Bronchial epithelial cell (primary cell): ENCODE measurements around the gene GFER. TPM values are rescaled to one million over a fixed set of nuclear protein-coding genes. Genes with fewer than 3 reads are reported as not detected.

Experiments
- DNase-seq: peaks from one replicate; pipeline ENCODE4 v3.0.0-alpha.2; 2010; ENCODE audit warnings: low read depth
- FAIRE-seq: peaks from 2 replicates; lab custom pipeline; 2011; peaks lifted over from hg19 to GRCh38; lab: Jason Lieb, UNC
- H3K27me3 ChIP-seq: 2 replicates; pipeline ENCODE4 v1.5.1; 2011; ENCODE audit warnings: low read length; ENCODE audit not compliant: control insufficient read depth, insufficient read depth
- H3K36me3 ChIP-seq: 2 replicates; pipeline ENCODE4 v1.5.1; 2011; ENCODE audit warnings: low read length; ENCODE audit not compliant: control insufficient read depth, insufficient read depth
- H3K4me3 ChIP-seq: 2 replicates; pipeline ENCODE4 v1.5.1; 2011; ENCODE audit warnings: mild to moderate bottlenecking, low read depth, low read length, control low read depth
- CTCF ChIP-seq: IDR thresholded peaks from 2 replicates; pipeline ENCODE4 v1.5.1; 2011; ENCODE audit warnings: mild to moderate bottlenecking, moderate library complexity, low read length, control low read depth, inconsistent platforms; ENCODE audit not compliant: insufficient read depth, severe bottlenecking
- total RNA-seq: library from RNA; depleted of rRNA; stranded (reverse); fragments of >200 nt; gene quantifications from 2 replicates; pipeline ENCODE4 v1.2.1, GENCODE V29; 2014

Gene GFER
- total RNA-seq, 1 donor from 2014 or later, result 16.1 TPM

GRCh38 chr16:1972490-1972877 is 11.5 kb upstream of the GFER start:
- Histone ChIP-seq H3K36me3 (peaks cover 16% of the 10 kb centered on the region), H3K27me3 (no peaks in the 10 kb centered on the region), H3K4me3 (peak overlapping the region; percentile 99)
- no peak for DNase-seq
- no peak for TF ChIP-seq CTCF
- no peak for FAIRE-seq

- no peak for DNase-seq
- Histone ChIP-seq H3K27me3 (no peaks in the 10 kb centered on the region), H3K4me3 (no peak overlapping the region), H3K36me3 (peaks cover 24% of the 10 kb centered on the region)
- TF ChIP-seq CTCF, result no peak
- no peak for FAIRE-seq
Observed at GRCh38 chr16:1973461-1974156, 10.4 kb upstream of the GFER start.

DNA sequence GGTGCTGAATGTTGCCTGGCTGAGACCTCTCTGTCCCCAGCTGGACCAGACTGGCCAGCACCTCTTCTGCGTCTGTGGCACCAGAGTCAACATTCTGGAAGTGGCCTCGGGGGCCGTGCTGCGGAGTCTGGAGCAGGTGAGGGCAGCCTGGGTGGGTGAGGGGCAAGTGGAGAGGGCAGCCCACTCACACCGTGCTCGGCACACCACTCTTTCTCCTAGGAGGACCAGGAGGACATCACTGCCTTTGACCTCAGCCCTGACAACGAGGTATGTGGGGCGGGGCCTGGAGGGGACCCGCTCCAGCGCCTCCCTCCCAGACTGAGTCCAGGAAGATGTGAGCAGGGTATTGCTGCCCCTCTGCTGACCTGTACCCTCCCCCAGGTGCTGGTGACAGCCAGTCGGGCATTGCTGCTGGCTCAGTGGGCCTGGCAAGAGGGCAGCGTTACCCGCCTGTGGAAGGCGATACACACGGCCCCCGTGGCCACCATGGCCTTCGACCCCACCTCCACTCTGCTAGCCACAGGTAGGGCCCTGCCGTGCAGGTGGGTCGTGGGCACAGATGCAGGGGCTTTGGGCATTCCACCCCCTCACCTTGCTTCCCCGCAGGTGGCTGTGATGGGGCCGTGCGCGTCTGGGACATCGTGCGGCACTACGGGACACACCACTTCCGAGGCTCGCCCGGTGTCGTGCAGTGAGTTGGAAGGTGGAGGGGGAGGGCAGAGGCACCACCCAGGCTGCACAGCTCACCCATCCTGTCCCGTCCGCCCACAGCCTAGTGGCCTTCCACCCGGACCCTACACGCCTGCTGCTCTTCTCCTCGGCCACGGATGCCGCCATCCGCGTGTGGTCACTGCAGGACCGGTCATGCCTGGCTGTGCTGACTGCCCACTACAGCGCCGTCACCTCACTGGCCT is 9.6 kb upstream of the GFER start:
- peaks cover 24% of the 10 kb centered on the region for H3K36me3 ChIP-seq
- no peak for DNase-seq

GRCh38 chr16:1975432-1976215 is 8.4 kb upstream of the GFER start:
- FAIRE-seq, result no peak
- H3K36me3 ChIP-seq, result peaks cover 24% of the 10 kb centered on the region
- no peak for TF ChIP-seq CTCF

More for the DNA sequence above, 9.6 kb upstream of the GFER start:
- no peak for FAIRE-seq
- no peak overlapping the region for H3K4me3 ChIP-seq
- H3K27me3 ChIP-seq, result no peaks in the 10 kb centered on the region
- TF ChIP-seq CTCF, result no peak

DNA sequence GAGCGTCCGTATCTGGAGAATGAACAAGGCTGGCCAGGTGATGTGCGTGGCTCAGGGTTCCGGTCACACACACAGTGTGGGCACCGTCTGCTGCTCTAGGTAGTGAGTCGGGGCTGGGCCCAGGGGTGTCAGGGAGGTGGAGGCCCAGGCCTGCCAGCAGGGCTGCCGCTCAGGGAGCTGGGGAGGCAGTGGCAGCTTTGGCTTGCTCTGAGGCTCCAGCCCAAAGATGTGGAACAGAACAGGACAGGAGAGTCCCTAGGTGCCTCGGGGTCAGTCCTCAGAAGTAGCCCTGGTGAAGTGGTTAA is 7.8 kb upstream of the GFER start:
- Histone ChIP-seq H3K4me3 (no peak overlapping the region), H3K36me3 (peaks cover 24% of the 10 kb centered on the region), H3K27me3 (peaks cover 3% of the 10 kb centered on the region)
- FAIRE-seq, result no peak
- no peak for DNase-seq
- TF ChIP-seq CTCF, result no peak

More at GRCh38 chr16:1975432-1976215, 8.4 kb upstream of the GFER start:
- Histone ChIP-seq H3K4me3 (no peak overlapping the region), H3K27me3 (no peaks in the 10 kb centered on the region)
- no peak for DNase-seq
